GM12801 (cell line): ENCODE measurements around the gene TMEM88.

Experiments used
- CTCF ChIP-seq: IDR thresholded peaks from one replicate; pipeline ENCODE4 v1.5.1; 2011; ENCODE audit warnings: control low read depth; ENCODE audit not compliant: insufficient read length; ENCODE audit errors: extremely low read depth

TMEM88 gene

GRCh38 chr17:7854851-7855659 lies at the start of gene TMEM88:
Gene TMEM88, plus strand, starts transcription at chr17:7855066. Its CDS starts 9 bp downstream, at chr17:7855075.
- TF ChIP-seq CTCF, result no peak

GRCh38 chr17:7806587-7806986 lies 48.3 kb upstream of the TMEM88 start:
- TF ChIP-seq CTCF, result no peak

GRCh38 chr17:7807206-7807605 lies 47.7 kb upstream of the TMEM88 start:
- TF ChIP-seq CTCF, result no peak

- TF ChIP-seq CTCF, result no peak
These were observed 45.6 kb upstream of the TMEM88 start for GRCh38 chr17:7809086-7809790.

GRCh38 chr17:7811251-7811650 lies 43.6 kb upstream of the TMEM88 start:
- no peak for TF ChIP-seq CTCF

- no peak for TF ChIP-seq CTCF
These were observed 39.9 kb upstream of the TMEM88 start for GRCh38 chr17:7814969-7815368.

- TF ChIP-seq CTCF, result no peak
These were observed 37.8 kb upstream of the TMEM88 start for GRCh38 chr17:7816926-7817642.
